Spleen (tissue), 7 donors: ENCODE results near the gene EXD3.

ENCODE experiments used
- POLR2AphosphoS5 ChIP-seq, 3 donors: sonication (generic); formaldehyde crosslinking; IDR thresholded peaks; one replicate each; pipeline ENCODE4 v1.5.1; 2017; ENCODE audit warnings: antibody characterized with exemption in 3 of 3
- TF ChIP-seq, protein P1 (sequence below), 11 experiments: fragments of 200-600 bp in 7 of 11; fragments of 450-650 bp in 4 of 11; sonication (generic) in 4 of 11; IDR thresholded peaks in 8 of 11; conservative IDR thresholded peaks in 3 of 11; 1 replicate in 7 of 11; 2 replicates in 4 of 11; pipeline versions ENCODE4 v1.4.0 to v1.8.0; 2016 to 2021; ENCODE audit warnings: antibody characterized with exemption in 11 of 11, inconsistent platforms in 4 of 11, mild to moderate bottlenecking in 1 of 11
- donor health status: DM: no; HTN: no; CAD: no; lungs with moderate emphysema.
- donor health status: DM: no; HTN: no; CAD: no.
- donor health status: DM: no; HTN: no; CAD: no.

DNA sequence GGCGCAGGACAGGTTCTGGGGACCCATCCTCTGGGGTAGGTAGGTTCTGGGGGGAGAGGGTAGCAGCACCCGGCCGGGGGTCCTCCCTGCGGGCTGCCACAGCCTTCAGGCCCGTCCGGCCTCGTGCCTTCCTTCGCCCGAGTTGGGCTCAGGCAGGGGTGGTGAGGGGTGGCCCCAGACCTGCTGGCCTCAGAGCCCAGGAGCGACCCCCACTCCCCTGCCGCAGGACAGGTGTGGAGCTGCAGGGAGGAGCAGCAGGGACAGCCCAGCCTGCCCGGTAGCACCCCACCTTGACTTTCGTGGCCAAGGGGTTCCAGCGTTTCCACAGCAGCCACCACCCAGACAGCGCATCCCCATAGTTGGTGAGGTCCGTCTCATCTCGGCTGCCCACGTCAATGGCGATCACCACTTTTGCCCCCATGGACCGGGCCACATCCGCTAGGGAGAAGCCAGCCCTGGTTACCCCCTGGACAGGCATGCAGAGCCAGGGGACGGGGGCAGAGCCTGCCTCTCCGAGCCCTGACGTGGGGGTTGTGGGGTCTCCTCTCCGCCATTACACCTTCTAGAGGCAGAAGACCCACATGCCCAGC lies 39.5 kb upstream of the EXD3 start:
- TF ChIP-seq, protein P1, sequence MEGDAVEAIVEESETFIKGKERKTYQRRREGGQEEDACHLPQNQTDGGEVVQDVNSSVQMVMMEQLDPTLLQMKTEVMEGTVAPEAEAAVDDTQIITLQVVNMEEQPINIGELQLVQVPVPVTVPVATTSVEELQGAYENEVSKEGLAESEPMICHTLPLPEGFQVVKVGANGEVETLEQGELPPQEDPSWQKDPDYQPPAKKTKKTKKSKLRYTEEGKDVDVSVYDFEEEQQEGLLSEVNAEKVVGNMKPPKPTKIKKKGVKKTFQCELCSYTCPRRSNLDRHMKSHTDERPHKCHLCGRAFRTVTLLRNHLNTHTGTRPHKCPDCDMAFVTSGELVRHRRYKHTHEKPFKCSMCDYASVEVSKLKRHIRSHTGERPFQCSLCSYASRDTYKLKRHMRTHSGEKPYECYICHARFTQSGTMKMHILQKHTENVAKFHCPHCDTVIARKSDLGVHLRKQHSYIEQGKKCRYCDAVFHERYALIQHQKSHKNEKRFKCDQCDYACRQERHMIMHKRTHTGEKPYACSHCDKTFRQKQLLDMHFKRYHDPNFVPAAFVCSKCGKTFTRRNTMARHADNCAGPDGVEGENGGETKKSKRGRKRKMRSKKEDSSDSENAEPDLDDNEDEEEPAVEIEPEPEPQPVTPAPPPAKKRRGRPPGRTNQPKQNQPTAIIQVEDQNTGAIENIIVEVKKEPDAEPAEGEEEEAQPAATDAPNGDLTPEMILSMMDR (IDR thresholded peaks at IDR 0.05 in 8 of 11, conservative IDR thresholded peaks at IDR 0.05 in 3 of 11) = no peak
- no peak for TF ChIP-seq POLR2AphosphoS5 (IDR thresholded peaks at IDR 0.05)
